K562 (cell line): ENCODE data around the gene BCAS3. TPM values are rescaled to one million over a fixed set of nuclear protein-coding genes. Genes with fewer than 3 reads are reported as not detected.

Experiments
- ATAC-seq: fragments of 200-7000 bp; cut with Tn5 transposase; 3 replicates; pipeline ENCODE4 v1.9.1; 2020; ENCODE audit warnings: moderate library complexity
- BruUV-seq: library from RNA; stranded (reverse); fragments of 400-500 nt; replicated peaks from 2 replicates; lab custom pipeline; 2021; lab: Mats Ljungman, UMichigan
- CTCF ChIA-PET: fragments of 300-600 bp; formaldehyde crosslinking; extraction: SDS; loops from one replicate; lab custom pipeline; 2021; ENCODE audit warnings: low intra/inter-chr PET ratio; lab: Yijun Ruan, JAX
- POLR2A ChIA-PET: fragments of 300-600, 350-650 bp; sonication (Branson Sonifier 250); formaldehyde crosslinking; extraction: SDS; loops from one replicate; lab custom pipeline; 2021; ENCODE audit warnings: antibody characterized with exemption, inconsistent platforms; lab: Yijun Ruan, JAX
- DNase-seq, 4 experiments: peaks; one replicate each; pipeline versions ENCODE4 v3.0.0 to v3.0.0-alpha.2; 2011 to 2018; ENCODE audit warnings: low spot score in 3 of 4, mixed read lengths in 3 of 4; ENCODE audit errors: extremely low read depth in 1 of 4
- FAIRE-seq: peaks from 2 replicates; lab custom pipeline; 2011; peaks lifted over from hg19 to GRCh38; lab: Jason Lieb, UNC
- H2AFZ ChIP-seq: 2 replicates; pipeline ENCODE4 v1.6.0; 2011; ENCODE audit warnings: low read depth, low read length, control low read depth, inconsistent platforms
- H3K27ac ChIP-seq: fragments of 200-600 bp; 3 replicates; pipeline ENCODE4 v1.8.0; 2011; ENCODE audit warnings: low read depth, mild to moderate bottlenecking, control low read depth, inconsistent platforms, low read length, moderate library complexity, mixed read lengths; ENCODE audit errors: extremely low read depth
- H3K27me3 ChIP-seq, 2 experiments: fragments of 300-600 bp in 1 of 2; 2 replicates in 1 of 2; 3 replicates in 1 of 2; pipeline versions ENCODE4 v1.6.0 to v1.8.0; 2011; ENCODE audit warnings: inconsistent platforms in 2 of 2, low read length in 2 of 2, mild to moderate bottlenecking in 1 of 2, mixed read lengths in 1 of 2, moderate library complexity in 1 of 2; ENCODE audit not compliant: control insufficient read depth in 2 of 2, insufficient read depth in 2 of 2
- H3K36me3 ChIP-seq: fragments of 300-600 bp; 3 replicates; pipeline ENCODE4 v1.8.0; 2011; ENCODE audit warnings: mild to moderate bottlenecking, low read length, inconsistent platforms; ENCODE audit not compliant: control insufficient read depth, insufficient read depth
- H3K4me1 ChIP-seq, 2 experiments: fragments of 200-600 bp in 1 of 2; replicated peaks in 1 of 2; 2 replicates in 1 of 2; 3 replicates in 1 of 2; pipeline versions ENCODE4 v1.5.1 to v1.8.0; 2011; ENCODE audit warnings: inconsistent platforms in 2 of 2, low read length in 2 of 2, mild to moderate bottlenecking in 1 of 2, mixed read lengths in 1 of 2, moderate library complexity in 1 of 2; ENCODE audit not compliant: control insufficient read depth in 2 of 2, insufficient read depth in 2 of 2
- H3K4me2 ChIP-seq: 2 replicates; pipeline ENCODE4 v1.6.1; 2011; ENCODE audit warnings: low read length, control low read depth, inconsistent platforms, mixed read lengths; ENCODE audit not compliant: insufficient read depth
- H3K4me3 ChIP-seq: fragments of 200-600 bp; sonication (generic), shearing (Covaris generic); 2 replicates; pipeline ENCODE4 v1.5.1; 2016; ENCODE audit warnings: control low read depth, inconsistent platforms
- H3K79me2 ChIP-seq: fragments of 200-600 bp; 3 replicates; pipeline ENCODE4 v1.8.0; 2011; ENCODE audit warnings: low read length, inconsistent platforms; ENCODE audit not compliant: control insufficient read depth, insufficient read depth
- H3K9ac ChIP-seq, 2 experiments: 2 replicates each; pipeline versions ENCODE4 v1.6.0 to v1.6.1; 2011; ENCODE audit warnings: low read depth in 2 of 2, low read length in 2 of 2, control low read depth in 1 of 2, inconsistent platforms in 1 of 2, mild to moderate bottlenecking in 1 of 2, mixed read lengths in 1 of 2; ENCODE audit not compliant: insufficient read depth in 1 of 2
- H3K9me1 ChIP-seq: one replicate; pipeline ENCODE4 v1.6.0; 2011; ENCODE audit warnings: inconsistent platforms, mild to moderate bottlenecking, low read length, moderate library complexity; ENCODE audit not compliant: control insufficient read depth, insufficient read depth
- H3K9me3 ChIP-seq: replicated peaks from 2 replicates; pipeline ENCODE4 v1.5.1; 2011; ENCODE audit warnings: low read depth, low read length, inconsistent platforms; ENCODE audit not compliant: control insufficient read depth, insufficient read depth
- H4K20me1 ChIP-seq: replicated peaks from 2 replicates; pipeline ENCODE4 v1.6.1; 2011; ENCODE audit warnings: low read length, inconsistent platforms, mixed read lengths; ENCODE audit not compliant: control insufficient read depth, insufficient read depth
- CSDE1 ChIP-seq, 2 experiments: fragments of 450-650 bp; IDR thresholded peaks; 2 replicates each; pipeline ENCODE4 v1.6.1; 2016; ENCODE audit warnings: mild to moderate bottlenecking in 1 of 2
- KAT7 ChIP-seq: sonication (generic); formaldehyde crosslinking; IDR thresholded peaks from 2 replicates; pipeline ENCODE4 v1.8.0; 2022; ENCODE audit warnings: missing genetic modification reagents, mild to moderate bottlenecking, borderline replicate concordance
- MEF2A ChIP-seq: IDR thresholded peaks from 2 replicates; pipeline ENCODE4 v1.6.1; 2011; ENCODE audit warnings: low read depth, mild to moderate bottlenecking, low read length, moderate library complexity; ENCODE audit not compliant: control insufficient read depth
- PURB ChIP-seq: sonication (generic); formaldehyde crosslinking; IDR thresholded peaks from 2 replicates; pipeline ENCODE4 v1.9.0; 2021; ENCODE audit warnings: low read depth, mild to moderate bottlenecking, missing genetic modification reagents
- WGBS: fragments of 100-300 bp; shearing (Covaris generic); methylation state at CpG from one replicate; pipeline ENCODE4 v1.1.6; 2016; ENCODE audit warnings: low coverage, mixed read lengths; ENCODE audit not compliant: insufficient coverage; ENCODE audit errors: missing lambda C conversion rate; 5-methylcytosine and 5-hydroxymethylcytosine counted together
- in situ Hi-C: fragments of 300-500 bp; cut with MboI; formaldehyde crosslinking; loops from 4 replicates; pipeline ENCODE4 v1.15.0; 2018; ENCODE audit warnings: inconsistent platforms, mixed read lengths
- intact Hi-C: fragments of 100-400 bp; cut with micrococcal nuclease; formaldehyde crosslinking; loops from 2 replicates; pipeline ENCODE4 v1.14.2; 2022
- polyA plus RNA-seq, 8 experiments: library from polyadenylated mRNA; depleted of rRNA in 4 of 8; stranded (reverse) in 5 of 8; unstranded in 3 of 8; fragments of >200 nt; fragmentation: Nextera tagmentation in 2 of 8; fragmentation: Illumina TruSeq in 1 of 8; extraction: Ambion mirVana in 2 of 8; extraction: Trizol in 1 of 8; gene quantifications; 2 replicates each; pipeline versions ENCODE4 v1.2.1 to v1.2.3, GENCODE V29; 2011 to 2014; ENCODE audit warnings: inconsistent platforms in 1 of 8, missing spikeins in 1 of 8
- total RNA-seq, 7 experiments: library from RNA; depleted of rRNA in 6 of 7; stranded (reverse); fragments of >200 nt in 6 of 7; fragmentation: Illumina TruSeq in 2 of 7; extraction: Trizol in 2 of 7; gene quantifications; 2 replicates each; pipeline versions ENCODE4 v1.2.1 to v1.2.3, GENCODE V29; 2011 to 2021; ENCODE audit warnings: low replicate concordance in 1 of 7
- TF ChIP-seq, protein P1 (sequence below), 3 experiments: fragments of 200-800 bp in 1 of 3; fragments of 250-450 bp in 1 of 3; fragments of 450-650 bp in 1 of 3; sonication (Bioruptor Pico) in 1 of 3; sonication (Bioruptor generic) in 1 of 3; formaldehyde crosslinking in 1 of 3; IDR thresholded peaks; 2 replicates each; pipeline versions ENCODE4 v1.6.1 to v1.8.0; 2016 to 2022; ENCODE audit warnings: mild to moderate bottlenecking in 2 of 3, missing genetic modification characterization in 2 of 3, missing compliant biosample characterization in 1 of 3, moderate library complexity in 1 of 3

Gene BCAS3
- total and polyA plus RNA-seq, 9 of the 15 experiments (the other 6 are each of a cell fraction or from before 2014, with no cell fraction given): 1.9 to 5.5 (median 3.5) TPM

DNA sequence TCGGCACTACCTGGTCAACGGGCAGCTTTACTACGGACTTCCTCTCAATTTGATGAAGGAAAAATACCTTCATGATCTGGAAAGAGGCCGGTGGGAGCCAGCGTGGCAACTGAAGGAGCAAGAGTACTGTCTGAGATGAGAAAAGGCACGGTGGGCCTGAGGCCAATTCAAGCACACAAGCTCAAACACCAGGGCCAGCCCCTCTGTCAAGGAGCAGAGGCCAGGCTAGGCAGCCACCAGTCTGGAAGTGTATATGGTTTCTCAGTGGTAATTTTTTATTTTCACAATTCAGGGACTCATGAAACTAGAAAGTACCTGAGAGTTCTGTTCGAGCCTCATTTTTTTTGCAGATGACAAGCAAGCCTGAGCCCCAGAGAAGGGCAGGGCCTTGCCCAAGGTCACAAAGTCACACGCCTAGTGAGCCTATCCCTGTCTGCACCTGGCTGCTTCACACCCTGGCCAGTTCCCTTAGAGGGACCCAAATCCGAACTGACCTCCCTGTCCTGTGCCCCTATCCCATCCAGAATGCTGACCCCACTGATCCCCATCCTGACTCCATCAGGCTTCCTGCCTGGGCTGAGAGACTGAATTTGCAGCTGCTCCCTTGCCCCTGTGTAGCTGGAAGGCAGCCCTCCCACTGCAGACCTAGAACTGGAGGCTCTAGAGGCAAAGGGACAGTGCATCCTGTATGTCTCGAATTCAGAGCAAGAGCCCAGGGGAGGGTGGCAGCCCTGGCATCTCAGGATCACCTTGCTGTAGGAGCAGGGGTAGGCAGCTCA lies 717.2 kb downstream of the BCAS3 start:
- no peak for DNase-seq
- Histone ChIP-seq H3K27ac (no peak overlapping the region), H2AFZ (no peak overlapping the region), H3K36me3 (no peaks in the 10 kb centered on the region), H3K27me3 (peaks cover 0 to 26% of the 10 kb centered on the region in 2 experiments; a peak in 2 of 5 replicates), H3K9me1 (no peaks in the 10 kb centered on the region), H3K9ac (no peak overlapping the region), H3K79me2 (no peaks in the 10 kb centered on the region), H4K20me1 (peaks cover 6% of the 10 kb centered on the region; the same call in 1 of the 2 replicates), H3K4me2 (no peak overlapping the region), H3K4me3 (no peak overlapping the region), H3K9me3 (no peaks in the 10 kb centered on the region), H3K4me1 (peaks cover 0 to 6% of the 10 kb centered on the region in 2 experiments; a peak in 2 of 5 replicates)
- in situ Hi-C loops (no loop called here), intact Hi-C loops (loop anchor here (5.0 kb wide), 1 partner anchor 673 kb away; no protein-coding TSS in a partner anchor)
- ChIA-PET POLR2A (no interaction called here), CTCF (no interaction called here)
- no peak for ATAC-seq
- TF ChIP-seq PURB (CRISPR knock-in tag): no peak
- no peak for TF ChIP-seq MEF2A
- TF ChIP-seq CSDE1 (IDR thresholded peaks at IDR 0.05): no peak
- TF ChIP-seq, protein P1, sequence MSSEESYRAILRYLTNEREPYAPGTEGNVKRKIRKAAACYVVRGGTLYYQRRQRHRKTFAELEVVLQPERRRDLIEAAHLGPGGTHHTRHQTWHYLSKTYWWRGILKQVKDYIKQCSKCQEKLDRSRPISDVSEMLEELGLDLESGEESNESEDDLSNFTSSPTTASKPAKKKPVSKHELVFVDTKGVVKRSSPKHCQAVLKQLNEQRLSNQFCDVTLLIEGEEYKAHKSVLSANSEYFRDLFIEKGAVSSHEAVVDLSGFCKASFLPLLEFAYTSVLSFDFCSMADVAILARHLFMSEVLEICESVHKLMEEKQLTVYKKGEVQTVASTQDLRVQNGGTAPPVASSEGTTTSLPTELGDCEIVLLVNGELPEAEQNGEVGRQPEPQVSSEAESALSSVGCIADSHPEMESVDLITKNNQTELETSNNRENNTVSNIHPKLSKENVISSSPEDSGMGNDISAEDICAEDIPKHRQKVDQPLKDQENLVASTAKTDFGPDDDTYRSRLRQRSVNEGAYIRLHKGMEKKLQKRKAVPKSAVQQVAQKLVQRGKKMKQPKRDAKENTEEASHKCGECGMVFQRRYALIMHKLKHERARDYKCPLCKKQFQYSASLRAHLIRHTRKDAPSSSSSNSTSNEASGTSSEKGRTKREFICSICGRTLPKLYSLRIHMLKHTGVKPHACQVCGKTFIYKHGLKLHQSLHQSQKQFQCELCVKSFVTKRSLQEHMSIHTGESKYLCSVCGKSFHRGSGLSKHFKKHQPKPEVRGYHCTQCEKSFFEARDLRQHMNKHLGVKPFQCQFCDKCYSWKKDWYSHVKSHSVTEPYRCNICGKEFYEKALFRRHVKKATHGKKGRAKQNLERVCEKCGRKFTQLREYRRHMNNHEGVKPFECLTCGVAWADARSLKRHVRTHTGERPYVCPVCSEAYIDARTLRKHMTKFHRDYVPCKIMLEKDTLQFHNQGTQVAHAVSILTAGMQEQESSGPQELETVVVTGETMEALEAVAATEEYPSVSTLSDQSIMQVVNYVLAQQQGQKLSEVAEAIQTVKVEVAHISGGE (CRISPR knock-in tag; IDR thresholded peaks at IDR 0.05): peak in 1 of 3 experiments; percentile 76; a peak in 1 of 6 replicates
- no peak for TF ChIP-seq KAT7
- WGBS: under 1% methylated on average over 10 of the region's 10 CpGs
- no TSS peak for BruUV-seq
- FAIRE-seq: no peak
